Suprapubic skin (tissue), 4 donors: Measurements from ENCODE around the gene SYNE2. TPM values are rescaled to one million over a fixed set of nuclear protein-coding genes. Genes with fewer than 3 reads are reported as not detected.

Experiments
- DNase-seq, 2 donors: peaks; one replicate each; pipeline ENCODE4 v3.0.0-alpha.2; 2019; ENCODE audit warnings: low spot score in 2 of 2
- H3K27ac ChIP-seq: fragments of 200-600 bp; sonication (generic); one replicate; pipeline ENCODE4 v1.5.1; 2019
- H3K27me3 ChIP-seq: fragments of 200-600 bp; sonication (generic); one replicate; pipeline ENCODE4 v1.5.1; 2019
- H3K36me3 ChIP-seq: fragments of 200-600 bp; sonication (generic); one replicate; pipeline ENCODE4 v1.5.1; 2019
- H3K4me1 ChIP-seq: fragments of 200-600 bp; sonication (generic); one replicate; pipeline ENCODE4 v1.5.1; 2019
- H3K4me3 ChIP-seq: fragments of 200-600 bp; sonication (generic); one replicate; pipeline ENCODE4 v1.5.1; 2019; ENCODE audit warnings: mild to moderate bottlenecking
- H3K9me3 ChIP-seq: fragments of 200-600 bp; sonication (generic); one replicate; pipeline ENCODE4 v1.5.1; 2019
- EP300 ChIP-seq: sonication (generic); formaldehyde crosslinking; IDR thresholded peaks from one replicate; pipeline ENCODE4 v1.6.1; 2017; ENCODE audit warnings: antibody characterized with exemption
- POLR2A ChIP-seq, 2 donors: fragments of 450-650 bp; IDR thresholded peaks; one replicate each; pipeline ENCODE4 v1.6.1; 2017; ENCODE audit warnings: antibody characterized with exemption in 2 of 2, mild to moderate bottlenecking in 2 of 2, moderate library complexity in 2 of 2
- POLR2AphosphoS5 ChIP-seq, 3 donors: sonication (generic); formaldehyde crosslinking; IDR thresholded peaks; one replicate each; pipeline ENCODE4 v1.6.1; 2017; ENCODE audit warnings: antibody characterized with exemption in 3 of 3
- WGBS: methylation state at CpG from one replicate; pipeline ENCODE4 v1.1.5; 2018; 5-methylcytosine and 5-hydroxymethylcytosine counted together
- total RNA-seq, 4 donors: library from RNA; depleted of rRNA; stranded (reverse); fragments of >200 nt; gene quantifications; one replicate each; pipeline ENCODE4 v1.1.0, GENCODE V29; 2016
- TF ChIP-seq, protein P1 (sequence below), 2 donors: fragments of 200-600 bp in 1 of 2; fragments of 450-650 bp in 1 of 2; sonication (generic) in 1 of 2; IDR thresholded peaks; one replicate each; pipeline ENCODE4 v1.5.1; 2016 to 2019; ENCODE audit warnings: antibody characterized with exemption in 2 of 2, mild to moderate bottlenecking in 1 of 2, moderate library complexity in 1 of 2

SYNE2 gene
- total RNA-seq, 4 donors from 2014 or later, result 234 to 658 (median 244) TPM

DNA sequence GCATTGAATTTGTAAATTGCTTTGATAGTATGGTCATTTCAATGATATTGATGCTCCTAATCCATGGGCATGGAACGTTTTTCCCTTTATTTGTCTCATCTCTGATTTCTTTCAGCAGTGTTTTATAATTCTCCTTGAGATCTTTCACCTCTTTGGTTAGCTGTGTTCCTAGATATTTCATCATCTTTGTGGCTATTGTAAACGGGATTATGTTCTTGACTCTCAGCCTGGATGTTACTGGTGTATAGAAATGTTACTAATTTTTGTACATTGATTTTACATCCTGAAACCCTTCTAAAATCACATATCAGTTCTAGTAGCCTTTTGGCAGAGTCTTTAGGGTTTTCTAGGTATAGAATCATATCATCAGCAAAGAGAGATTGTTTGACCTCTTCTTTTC lies 52.6 kb downstream of the SYNE2 start:
- Histone ChIP-seq H3K27ac (no peak overlapping the region), H3K27me3 (no peaks in the 10 kb centered on the region), H3K9me3 (no peaks in the 10 kb centered on the region), H3K36me3 (peaks cover 4% of the 10 kb centered on the region), H3K4me1 (peaks cover 34% of the 10 kb centered on the region), H3K4me3 (no peak overlapping the region)
- DNase-seq, result no peak
- 77% methylated on average over 2 of the region's 2 CpGs for WGBS
- TF ChIP-seq POLR2AphosphoS5 (IDR thresholded peaks at IDR 0.05) (no peak), EP300 (no peak), POLR2A (IDR thresholded peaks at IDR 0.05) (no peak)
- TF ChIP-seq, protein P1, sequence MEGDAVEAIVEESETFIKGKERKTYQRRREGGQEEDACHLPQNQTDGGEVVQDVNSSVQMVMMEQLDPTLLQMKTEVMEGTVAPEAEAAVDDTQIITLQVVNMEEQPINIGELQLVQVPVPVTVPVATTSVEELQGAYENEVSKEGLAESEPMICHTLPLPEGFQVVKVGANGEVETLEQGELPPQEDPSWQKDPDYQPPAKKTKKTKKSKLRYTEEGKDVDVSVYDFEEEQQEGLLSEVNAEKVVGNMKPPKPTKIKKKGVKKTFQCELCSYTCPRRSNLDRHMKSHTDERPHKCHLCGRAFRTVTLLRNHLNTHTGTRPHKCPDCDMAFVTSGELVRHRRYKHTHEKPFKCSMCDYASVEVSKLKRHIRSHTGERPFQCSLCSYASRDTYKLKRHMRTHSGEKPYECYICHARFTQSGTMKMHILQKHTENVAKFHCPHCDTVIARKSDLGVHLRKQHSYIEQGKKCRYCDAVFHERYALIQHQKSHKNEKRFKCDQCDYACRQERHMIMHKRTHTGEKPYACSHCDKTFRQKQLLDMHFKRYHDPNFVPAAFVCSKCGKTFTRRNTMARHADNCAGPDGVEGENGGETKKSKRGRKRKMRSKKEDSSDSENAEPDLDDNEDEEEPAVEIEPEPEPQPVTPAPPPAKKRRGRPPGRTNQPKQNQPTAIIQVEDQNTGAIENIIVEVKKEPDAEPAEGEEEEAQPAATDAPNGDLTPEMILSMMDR (IDR thresholded peaks at IDR 0.05), result no peak

DNA sequence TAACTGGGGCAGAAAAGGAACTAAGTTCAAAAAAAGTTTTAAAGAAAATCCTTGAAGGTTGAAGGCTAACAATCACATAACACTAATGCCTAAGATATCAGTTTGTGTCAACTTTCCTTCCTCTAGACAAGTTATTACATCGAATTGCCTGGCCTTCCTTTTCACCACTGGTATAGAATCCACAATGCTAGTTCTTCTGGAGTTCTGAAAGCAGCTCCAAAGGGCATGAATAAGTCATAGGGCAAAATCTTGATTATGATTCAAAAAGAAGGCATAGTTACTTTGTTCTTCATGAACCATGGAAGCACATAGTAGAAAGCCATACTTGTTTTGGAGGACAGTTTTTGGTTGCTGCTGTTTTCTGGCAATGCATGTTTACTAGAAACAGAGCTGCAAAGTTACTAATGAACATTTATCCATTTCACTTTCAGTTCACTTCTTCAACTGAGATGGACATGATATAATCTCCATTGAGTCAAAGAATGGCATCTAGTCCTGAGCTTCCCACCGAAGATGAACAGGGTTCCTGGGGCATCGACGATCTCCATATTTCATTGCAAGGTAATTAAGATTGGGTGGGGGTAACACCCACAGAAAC lies 56.0 kb downstream of the SYNE2 start:
- H3K9me3 ChIP-seq, result no peaks in the 10 kb centered on the region
- H3K4me1 ChIP-seq, result peaks cover 21% of the 10 kb centered on the region
- peak overlapping the region; percentile 22 for H3K4me3 ChIP-seq
- H3K27me3 ChIP-seq, result no peaks in the 10 kb centered on the region
- 69% methylated on average over 4 of the region's 4 CpGs for WGBS
- no peak for DNase-seq
- no peak overlapping the region for H3K27ac ChIP-seq
- no peak for TF ChIP-seq POLR2AphosphoS5 (IDR thresholded peaks at IDR 0.05)
- TF ChIP-seq POLR2A (IDR thresholded peaks at IDR 0.05), result no peak
- TF ChIP-seq, protein P1 (IDR thresholded peaks at IDR 0.05), result no peak
- H3K36me3 ChIP-seq, result peaks cover 11% of the 10 kb centered on the region

DNA sequence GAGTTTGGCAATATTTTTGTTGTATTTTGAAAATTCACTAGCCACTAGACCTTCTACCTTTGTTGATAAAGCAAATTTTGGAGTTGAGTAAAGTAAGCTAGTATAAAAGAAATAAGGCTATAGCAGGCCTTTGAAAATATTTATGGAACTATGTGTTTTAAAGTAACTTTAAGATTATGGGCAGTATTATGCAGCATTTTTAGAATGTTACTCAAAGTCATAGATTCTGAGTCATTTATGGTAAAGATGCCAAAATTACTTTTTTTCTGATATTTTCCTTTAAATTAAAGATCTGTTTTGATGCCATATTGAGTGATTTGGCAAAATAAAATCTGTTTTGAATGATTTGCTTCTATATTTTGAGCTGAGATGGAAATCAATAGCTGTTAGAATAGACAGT lies 57.2 kb downstream of the SYNE2 start:
- H3K27me3 ChIP-seq, result no peaks in the 10 kb centered on the region
- H3K36me3 ChIP-seq, result peaks cover 11% of the 10 kb centered on the region
- DNase-seq, result no peak
- no peak overlapping the region for H3K27ac ChIP-seq
- H3K4me3 ChIP-seq, result no peak overlapping the region
- no peak for TF ChIP-seq POLR2A (IDR thresholded peaks at IDR 0.05)
- TF ChIP-seq POLR2AphosphoS5 (IDR thresholded peaks at IDR 0.05), result no peak
- TF ChIP-seq, protein P1 (IDR thresholded peaks at IDR 0.05), result no peak
- TF ChIP-seq EP300, result no peak
- H3K9me3 ChIP-seq, result no peaks in the 10 kb centered on the region
- H3K4me1 ChIP-seq, result peaks cover 21% of the 10 kb centered on the region

DNA sequence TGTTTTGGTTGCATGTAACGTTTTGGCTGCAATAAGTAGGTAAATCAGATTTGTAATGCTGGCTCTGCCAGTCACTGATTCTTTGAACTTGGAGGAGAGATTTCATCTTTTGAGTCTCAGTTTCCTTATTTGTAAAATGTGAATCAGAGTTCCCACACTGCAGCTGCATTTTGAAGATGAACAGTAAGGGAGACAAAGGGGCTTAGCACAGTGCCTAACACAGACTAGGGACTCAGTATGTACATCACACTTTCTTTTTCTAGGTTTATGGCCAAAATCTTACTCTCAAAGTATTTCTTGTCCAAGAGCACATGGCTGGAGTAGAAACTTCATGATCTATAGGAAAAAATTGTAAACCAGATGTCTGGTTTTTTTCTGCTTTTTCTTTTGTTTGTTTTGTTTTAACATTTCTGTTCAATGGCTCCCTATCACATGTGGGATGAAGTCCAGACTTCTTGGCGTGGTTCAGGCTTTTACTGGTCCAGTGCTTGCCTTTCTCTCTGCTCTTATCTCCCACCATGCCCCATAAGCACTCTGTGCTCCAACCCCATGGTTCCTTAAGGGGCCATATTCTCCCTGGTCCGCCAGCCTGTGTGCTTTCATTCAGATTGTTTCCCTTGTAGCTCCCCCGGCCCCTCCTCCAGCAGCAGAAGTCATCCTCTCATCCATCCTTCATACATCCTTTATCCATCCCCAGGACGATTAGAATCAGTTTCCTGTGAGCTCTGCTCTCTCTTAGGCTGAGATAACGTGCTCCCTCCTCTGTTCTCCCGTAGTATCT lies 58.0 kb downstream of the SYNE2 start:
- Histone ChIP-seq H3K9me3 (no peaks in the 10 kb centered on the region), H3K4me3 (no peak overlapping the region), H3K36me3 (peaks cover 11% of the 10 kb centered on the region), H3K27me3 (no peaks in the 10 kb centered on the region), H3K4me1 (peaks cover 21% of the 10 kb centered on the region), H3K27ac (no peak overlapping the region)
- 69% methylated on average over 7 of the region's 7 CpGs for WGBS
- TF ChIP-seq EP300 (no peak), POLR2AphosphoS5 (IDR thresholded peaks at IDR 0.05) (no peak), POLR2A (IDR thresholded peaks at IDR 0.05) (no peak)
- TF ChIP-seq, protein P1 (IDR thresholded peaks at IDR 0.05), result no peak
- DNase-seq, result no peak

DNA sequence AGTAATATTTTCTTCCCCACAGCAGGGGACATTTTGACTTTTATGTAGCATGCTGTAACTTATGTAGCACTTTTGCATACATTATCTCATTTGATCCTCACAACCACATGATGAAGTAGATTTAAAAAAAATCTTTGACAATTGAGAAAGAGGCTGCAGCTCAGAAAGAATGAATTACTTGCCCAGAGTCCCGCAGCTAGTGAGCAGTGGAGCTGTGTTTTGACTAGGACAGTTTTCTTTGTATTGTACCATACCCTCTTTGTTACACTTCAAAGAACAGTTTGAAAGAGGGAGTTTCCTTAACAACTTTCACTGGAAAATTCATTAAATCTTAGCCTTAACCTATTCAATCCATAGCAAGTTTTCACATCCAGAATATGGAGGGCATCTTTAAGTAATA lies 58.6 kb downstream of the SYNE2 start:
- Histone ChIP-seq H3K4me3 (no peak overlapping the region), H3K27ac (no peak overlapping the region), H3K27me3 (no peaks in the 10 kb centered on the region), H3K9me3 (no peaks in the 10 kb centered on the region), H3K4me1 (peaks cover 21% of the 10 kb centered on the region), H3K36me3 (peaks cover 11% of the 10 kb centered on the region)
- TF ChIP-seq, protein P1 (IDR thresholded peaks at IDR 0.05), result no peak
- TF ChIP-seq POLR2A (IDR thresholded peaks at IDR 0.05) (no peak), EP300 (no peak), POLR2AphosphoS5 (IDR thresholded peaks at IDR 0.05) (no peak)
- no peak for DNase-seq
- 91% methylated on average over 1 of the region's 1 CpG for WGBS
